NOMO-1 treated with dmso at 0.1 percent for 144 hours (cell line): ENCODE results near the gene NF1.
A peak's percentile ranks its signal among the peaks of the same experiment; 100 is the strongest.
"Not testable (repeated sequence)": the region's sequence is repeated elsewhere in the genome, so short reads cannot be mapped to it uniquely, and the experiment has no call there.

Source experiments
- DNase-seq: peaks from one replicate; lab custom pipeline; 2025; ENCODE audit not compliant: unreplicated experiment; lab: John Stamatoyannopoulos, UW

The NF1 gene

GRCh38 chr17:31085563-31085962, 9.2 kb upstream of the NF1 start:
- peak; percentile 22 for DNase-seq

GRCh38 chr17:31089471-31089870, 5.3 kb upstream of the NF1 start:
- peak; percentile 75 for DNase-seq

GRCh38 chr17:31090650-31091049, 4.1 kb upstream of the NF1 start:
- not testable (repeated sequence) for DNase-seq

- no peak for DNase-seq
Observed at GRCh38 chr17:31092475-31093064, 2.2 kb upstream of the NF1 start.

- DNase-seq, result no peak
Observed at GRCh38 chr17:31093866-31094599, 744 bp upstream of the NF1 start.

- DNase-seq, result no peak
Observed at GRCh38 chr17:31095236-31096105, 694 bp downstream of the NF1 start.

- DNase-seq, result no peak
Observed at GRCh38 chr17:31096106-31096436, 1.3 kb downstream of the NF1 start.

- no peak for DNase-seq
Observed at GRCh38 chr17:31099016-31099415, 4.2 kb downstream of the NF1 start.

GRCh38 chr17:31100840-31101459, 6.2 kb downstream of the NF1 start:
- DNase-seq, result no peak

- no peak for DNase-seq
Observed at GRCh38 chr17:31101943-31102342, 7.2 kb downstream of the NF1 start.

GRCh38 chr17:31105991-31106390, 11.2 kb downstream of the NF1 start:
- no peak for DNase-seq

- DNase-seq, result no peak
Observed at GRCh38 chr17:31111183-31111582, 16.4 kb downstream of the NF1 start.

- no peak for DNase-seq
Observed at GRCh38 chr17:31112001-31112661, 17.4 kb downstream of the NF1 start.

- not testable (repeated sequence) for DNase-seq
Observed at GRCh38 chr17:31113368-31113767, 18.6 kb downstream of the NF1 start.

GRCh38 chr17:31113939-31114338, 19.2 kb downstream of the NF1 start:
- no peak for DNase-seq

GRCh38 chr17:31114956-31115555, 20.3 kb downstream of the NF1 start:
- no peak for DNase-seq

GRCh38 chr17:31116167-31116566, 21.4 kb downstream of the NF1 start:
- no peak for DNase-seq

GRCh38 chr17:31122746-31123145, 28.0 kb downstream of the NF1 start:
- no peak for DNase-seq

GRCh38 chr17:31126318-31126717, 31.5 kb downstream of the NF1 start:
- DNase-seq, result no peak

- DNase-seq, result no peak
Observed at GRCh38 chr17:31128241-31128640, 33.5 kb downstream of the NF1 start.
